Keratinocyte (primary cell): ENCODE results near the gene AGPAT2.

ENCODE experiments used
- EZH2 ChIP-seq: IDR thresholded peaks from one replicate; pipeline ENCODE4 v1.6.1; 2012; ENCODE audit warnings: inconsistent platforms, mild to moderate bottlenecking, low read length, moderate library complexity
- TF ChIP-seq, protein P1 (sequence below), 3 experiments: IDR thresholded peaks in 1 of 3; conservative IDR thresholded peaks in 1 of 3; optimal IDR thresholded peaks in 1 of 3; 2 replicates in 2 of 3; 3 replicates in 1 of 3; pipeline versions ENCODE3 to v1.5.1; 2011; ENCODE audit warnings: low read length in 3 of 3, mild to moderate bottlenecking in 3 of 3, moderate library complexity in 2 of 3, control low read depth in 1 of 3, inconsistent platforms in 1 of 3; ENCODE audit not compliant: insufficient read depth in 2 of 3; ENCODE audit errors: extremely low read depth in 1 of 3

DNA sequence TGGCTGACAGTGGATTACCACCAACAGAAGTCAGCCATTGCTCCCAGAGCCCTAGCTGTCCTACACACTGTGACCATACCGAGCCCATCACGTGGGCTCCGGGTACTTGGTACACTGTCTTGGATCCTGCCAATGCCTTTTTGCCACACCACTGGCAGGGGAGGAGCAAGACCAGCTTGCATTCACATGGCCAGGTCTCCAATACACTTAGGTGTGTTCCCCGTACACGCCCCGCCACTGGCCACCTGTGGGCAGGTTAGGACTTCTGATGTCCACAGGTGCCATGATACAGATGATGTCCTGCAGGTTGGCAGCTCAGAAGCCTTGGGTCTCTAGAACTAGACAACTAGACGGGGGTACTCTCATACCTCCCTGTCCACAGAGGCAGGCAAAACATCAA, 19.8 kb upstream of the AGPAT2 start:
- TF ChIP-seq, protein P1, sequence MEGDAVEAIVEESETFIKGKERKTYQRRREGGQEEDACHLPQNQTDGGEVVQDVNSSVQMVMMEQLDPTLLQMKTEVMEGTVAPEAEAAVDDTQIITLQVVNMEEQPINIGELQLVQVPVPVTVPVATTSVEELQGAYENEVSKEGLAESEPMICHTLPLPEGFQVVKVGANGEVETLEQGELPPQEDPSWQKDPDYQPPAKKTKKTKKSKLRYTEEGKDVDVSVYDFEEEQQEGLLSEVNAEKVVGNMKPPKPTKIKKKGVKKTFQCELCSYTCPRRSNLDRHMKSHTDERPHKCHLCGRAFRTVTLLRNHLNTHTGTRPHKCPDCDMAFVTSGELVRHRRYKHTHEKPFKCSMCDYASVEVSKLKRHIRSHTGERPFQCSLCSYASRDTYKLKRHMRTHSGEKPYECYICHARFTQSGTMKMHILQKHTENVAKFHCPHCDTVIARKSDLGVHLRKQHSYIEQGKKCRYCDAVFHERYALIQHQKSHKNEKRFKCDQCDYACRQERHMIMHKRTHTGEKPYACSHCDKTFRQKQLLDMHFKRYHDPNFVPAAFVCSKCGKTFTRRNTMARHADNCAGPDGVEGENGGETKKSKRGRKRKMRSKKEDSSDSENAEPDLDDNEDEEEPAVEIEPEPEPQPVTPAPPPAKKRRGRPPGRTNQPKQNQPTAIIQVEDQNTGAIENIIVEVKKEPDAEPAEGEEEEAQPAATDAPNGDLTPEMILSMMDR (optimal IDR thresholded peaks at IDR 0.05 in 1 of 3, IDR thresholded peaks at IDR 0.05 in 1 of 3, conservative IDR thresholded peaks at IDR 0.05 in 1 of 3; ENCODE audit: extremely low read depth in 1 of 3, insufficient read depth in 2 of 3, low read length in 3 of 3), result no peak
- no peak for TF ChIP-seq EZH2
